Activated CD4-positive, alpha-beta T cell treated with anti-CD3 and anti-CD28 coated beads, Interleukin-2, amount 10 ng/mL, durations not matched to agents 24 days and 14 days (primary cell): ENCODE data around the gene ASB4. TPM values are rescaled to one million over a fixed set of nuclear protein-coding genes. Genes with fewer than 3 reads are reported as not detected.
"Not testable (repeated sequence)": the region's sequence is repeated elsewhere in the genome, so short reads cannot be mapped to it uniquely, and the experiment has no call there.

Experiments
- DNase-seq: peaks from one replicate; pipeline ENCODE4 v3.0.0; 2022
- H3K27ac Mint-ChIP-seq: one replicate; pipeline ENCODE4 v1.8.0; 2022; ENCODE audit warnings: mild to moderate bottlenecking, mixed read lengths
- H3K27me3 Mint-ChIP-seq: one replicate; pipeline ENCODE4 v1.8.0; 2022; ENCODE audit warnings: mixed read lengths
- H3K36me3 Mint-ChIP-seq: one replicate; pipeline ENCODE4 v1.8.0; 2022; ENCODE audit warnings: low read depth, mild to moderate bottlenecking, mixed read lengths
- H3K4me1 Mint-ChIP-seq: one replicate; pipeline ENCODE4 v1.8.0; 2021; ENCODE audit warnings: mixed read lengths
- H3K4me3 Mint-ChIP-seq: one replicate; pipeline ENCODE4 v1.8.0; 2022; ENCODE audit warnings: mild to moderate bottlenecking, moderate library complexity, mixed read lengths
- H3K9me3 Mint-ChIP-seq: one replicate; pipeline ENCODE4 v1.8.0; 2021; ENCODE audit warnings: mixed read lengths
- intact Hi-C: fragments of 100-400 bp; cut with micrococcal nuclease; formaldehyde crosslinking; loops from one replicate; pipeline ENCODE4 v1.15.1; 2023
- total RNA-seq: library from RNA; stranded (reverse); gene quantifications from 2 replicates; pipeline ENCODE4 v1.2.3, GENCODE V29; 2022

Gene ASB4
- total RNA-seq, 1 donor from 2014 or later = not detected

DNA sequence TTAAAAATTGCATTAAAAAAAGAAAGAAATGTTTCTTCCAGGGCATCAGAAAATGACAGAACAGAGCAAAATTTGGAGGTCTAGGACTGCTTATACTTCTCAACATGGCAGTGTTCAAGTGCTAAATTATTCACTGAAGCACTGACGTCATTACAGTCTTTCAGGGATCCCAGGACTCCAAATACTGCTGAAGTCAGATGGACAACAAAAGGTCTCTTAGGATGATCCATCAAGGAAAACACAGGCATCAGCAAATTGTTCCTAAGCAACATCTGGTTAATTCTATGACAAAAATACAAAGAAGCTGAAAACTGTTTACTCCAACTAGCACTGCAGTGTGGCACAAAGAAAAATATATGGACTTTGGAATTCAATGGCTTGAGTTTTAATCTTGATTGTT is 58.4 kb downstream of the ASB4 start:
- Mint-ChIP-seq H3K4me3 (no peak overlapping the region), H3K27me3 (peaks cover 9% of the 10 kb centered on the region), H3K27ac (no peak overlapping the region), H3K9me3 (no peaks in the 10 kb centered on the region), H3K36me3 (no peaks in the 10 kb centered on the region), H3K4me1 (no peaks in the 10 kb centered on the region)
- intact Hi-C loops = no loop called here
- no peak for DNase-seq

DNA sequence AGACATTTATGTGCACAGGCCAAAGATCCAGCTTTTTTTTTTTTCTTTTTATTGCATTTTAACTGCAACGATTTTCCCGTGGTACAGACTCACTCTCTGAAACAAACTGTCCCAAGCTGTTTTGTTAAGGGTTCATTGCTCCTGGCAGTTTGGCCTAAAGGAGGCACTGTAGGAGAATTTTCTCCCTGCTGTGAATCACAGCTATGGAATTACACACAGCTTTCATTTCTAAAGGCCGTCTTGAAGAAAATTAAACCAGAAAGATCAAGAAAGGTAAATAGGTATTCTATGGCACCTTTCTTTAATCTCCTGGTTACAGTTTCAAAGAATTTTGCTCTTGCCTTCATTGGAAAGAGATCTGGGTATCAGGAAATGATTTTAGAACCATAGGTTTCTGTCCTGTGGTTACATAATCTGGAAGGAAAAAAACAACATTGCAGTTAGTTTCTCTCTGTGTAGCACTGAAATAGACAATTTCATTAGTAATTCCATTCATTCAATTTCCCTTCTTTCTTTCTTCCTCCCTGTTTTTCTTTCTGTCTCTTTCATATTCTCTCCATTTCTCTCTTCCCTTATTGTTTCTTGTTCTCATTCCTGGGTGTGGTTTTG is 59.4 kb downstream of the ASB4 start:
- Mint-ChIP-seq H3K36me3 (no peaks in the 10 kb centered on the region), H3K27me3 (peaks cover 6% of the 10 kb centered on the region), H3K4me3 (no peak overlapping the region), H3K9me3 (no peaks in the 10 kb centered on the region), H3K27ac (no peak overlapping the region), H3K4me1 (no peaks in the 10 kb centered on the region)
- intact Hi-C loops = no loop called here
- no peak for DNase-seq

DNA sequence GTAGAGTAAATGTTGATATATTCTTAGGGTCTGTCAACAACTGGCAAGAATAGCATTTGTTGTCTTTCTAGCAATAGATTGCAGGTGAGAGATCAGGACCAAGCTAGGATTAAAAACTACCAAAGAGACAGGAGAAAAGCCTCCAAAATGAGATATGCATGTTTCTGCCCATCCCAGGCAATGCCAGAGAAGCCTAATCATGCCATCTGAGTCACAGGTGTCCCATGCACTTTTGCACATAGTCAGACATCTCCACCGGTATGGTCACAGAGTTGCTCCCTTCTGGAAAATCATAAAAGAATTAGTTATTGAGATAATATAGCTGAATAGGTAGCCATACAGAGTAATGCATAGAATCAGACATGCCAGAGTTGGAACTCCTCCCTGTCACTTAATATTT is 59.9 kb downstream of the ASB4 start:
- no peaks in the 10 kb centered on the region for H3K36me3 Mint-ChIP-seq
- peaks cover 3% of the 10 kb centered on the region for H3K27me3 Mint-ChIP-seq
- H3K4me1 Mint-ChIP-seq = no peaks in the 10 kb centered on the region
- no peaks in the 10 kb centered on the region for H3K9me3 Mint-ChIP-seq
- H3K4me3 Mint-ChIP-seq = no peak overlapping the region
- H3K27ac Mint-ChIP-seq = no peak overlapping the region
- intact Hi-C loops = no loop called here
- no peak for DNase-seq

DNA sequence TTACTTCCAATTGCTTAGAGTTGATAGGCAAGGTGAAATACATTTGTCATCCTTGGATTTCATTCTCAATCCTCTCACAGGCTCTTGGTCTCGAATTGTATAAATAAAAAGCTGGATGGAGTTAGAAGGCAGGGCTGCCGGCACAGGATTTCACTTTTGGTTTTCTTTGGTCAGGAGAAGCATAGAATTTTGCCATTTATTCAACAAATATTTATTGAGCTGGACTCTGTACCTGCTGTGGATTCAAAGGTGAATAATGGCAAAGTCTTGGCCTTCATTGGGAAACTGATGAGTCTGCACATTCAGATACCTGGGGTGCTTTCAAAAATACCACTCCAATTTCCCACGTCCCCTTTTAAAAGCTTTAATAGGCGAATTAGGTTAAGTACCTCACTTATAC is 60.9 kb downstream of the ASB4 start:
- H3K4me1 Mint-ChIP-seq = no peaks in the 10 kb centered on the region
- no peak for DNase-seq
- H3K36me3 Mint-ChIP-seq = no peaks in the 10 kb centered on the region
- H3K4me3 Mint-ChIP-seq = no peak overlapping the region
- peaks cover 3% of the 10 kb centered on the region for H3K27me3 Mint-ChIP-seq
- H3K9me3 Mint-ChIP-seq = no peaks in the 10 kb centered on the region
- H3K27ac Mint-ChIP-seq = no peak overlapping the region
- intact Hi-C loops = no loop called here

DNA sequence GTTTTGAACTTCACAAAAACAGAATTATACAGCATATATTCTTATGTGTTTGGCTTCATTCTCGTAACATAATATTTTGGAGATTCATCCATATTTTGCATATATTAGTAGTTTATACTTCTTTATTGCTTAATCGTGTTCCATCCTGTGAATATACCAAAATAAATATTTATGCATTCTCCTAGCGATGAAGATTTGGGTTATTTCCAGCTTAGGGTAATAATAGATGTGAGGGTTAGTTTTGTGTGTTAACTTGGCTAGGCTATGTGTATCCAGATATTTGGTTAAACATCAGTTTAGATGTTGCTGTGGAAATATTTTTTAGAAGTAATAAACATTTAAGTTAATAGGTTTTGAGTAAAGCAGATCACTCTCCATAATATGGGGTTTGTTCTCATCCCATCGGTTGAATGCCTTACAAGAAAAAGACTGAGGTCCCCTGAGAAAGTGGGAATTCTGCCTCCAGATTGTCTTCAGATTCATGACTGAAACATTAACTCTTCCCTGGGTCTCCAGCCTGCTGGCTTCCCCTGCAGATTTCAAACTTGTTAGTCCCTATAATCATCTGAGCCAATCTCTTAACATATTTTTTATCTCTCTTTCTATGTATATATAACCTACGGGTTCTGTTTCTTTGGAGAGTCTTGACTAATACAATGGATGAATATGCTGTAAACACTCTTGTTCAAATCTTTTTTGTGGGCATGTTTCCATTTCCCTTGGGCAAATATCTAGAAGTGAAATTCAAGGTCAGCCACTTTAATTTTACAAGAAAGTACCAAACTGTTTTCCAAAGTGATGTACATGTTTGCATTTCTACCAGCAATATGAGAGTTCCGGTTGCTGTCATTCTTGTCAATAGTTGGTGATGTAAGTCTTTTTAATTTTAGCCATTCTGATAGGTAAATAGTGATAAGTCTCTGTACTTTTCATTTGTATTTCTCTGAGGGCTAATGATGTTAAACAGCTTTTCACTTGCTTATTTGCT is 61.9 kb downstream of the ASB4 start:
- Mint-ChIP-seq H3K4me3 (no peak overlapping the region), H3K36me3 (no peaks in the 10 kb centered on the region), H3K27ac (no peak overlapping the region), H3K27me3 (peaks cover 3% of the 10 kb centered on the region), H3K4me1 (no peaks in the 10 kb centered on the region), H3K9me3 (no peaks in the 10 kb centered on the region)
- DNase-seq = no peak
- intact Hi-C loops = no loop called here

DNA sequence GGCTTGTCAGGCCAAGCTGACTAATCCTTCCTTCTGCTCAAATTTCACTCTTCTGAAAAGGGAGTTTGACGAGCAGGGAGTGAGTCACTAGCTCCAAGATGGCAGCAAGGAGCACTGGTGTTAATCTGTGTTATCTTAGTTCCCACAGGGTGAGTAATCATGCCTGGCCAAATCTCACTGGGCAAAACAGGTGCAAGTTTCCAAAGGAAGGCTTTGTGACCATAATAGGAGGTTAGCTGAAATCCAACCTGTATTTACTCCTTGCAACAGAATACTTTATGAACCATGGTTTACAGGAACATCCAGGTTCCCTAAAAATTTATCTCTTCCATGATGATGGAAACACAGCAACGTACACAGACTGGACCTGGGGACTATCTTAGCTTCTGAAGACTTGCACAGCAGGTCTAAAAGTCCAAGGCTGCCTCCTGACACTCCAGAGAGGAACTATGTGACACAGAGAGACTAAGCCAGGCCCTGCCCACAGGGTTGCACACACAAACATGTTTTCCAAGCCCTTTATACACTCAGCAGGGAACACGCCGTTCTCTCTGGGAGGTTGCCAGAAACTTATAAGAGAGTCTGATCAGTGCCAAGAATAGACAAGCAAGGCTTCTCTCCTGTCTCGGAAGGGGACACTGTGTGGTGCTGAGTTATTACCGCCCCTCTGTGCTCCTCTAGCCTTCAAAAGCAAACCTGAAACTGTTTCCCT is 64.2 kb downstream of the ASB4 start:
- Mint-ChIP-seq H3K4me1 (no peaks in the 10 kb centered on the region), H3K4me3 (no peak overlapping the region), H3K9me3 (no peaks in the 10 kb centered on the region), H3K36me3 (no peaks in the 10 kb centered on the region), H3K27me3 (no peaks in the 10 kb centered on the region), H3K27ac (no peak overlapping the region)
- DNase-seq = no peak
- intact Hi-C loops = no loop called here

DNA sequence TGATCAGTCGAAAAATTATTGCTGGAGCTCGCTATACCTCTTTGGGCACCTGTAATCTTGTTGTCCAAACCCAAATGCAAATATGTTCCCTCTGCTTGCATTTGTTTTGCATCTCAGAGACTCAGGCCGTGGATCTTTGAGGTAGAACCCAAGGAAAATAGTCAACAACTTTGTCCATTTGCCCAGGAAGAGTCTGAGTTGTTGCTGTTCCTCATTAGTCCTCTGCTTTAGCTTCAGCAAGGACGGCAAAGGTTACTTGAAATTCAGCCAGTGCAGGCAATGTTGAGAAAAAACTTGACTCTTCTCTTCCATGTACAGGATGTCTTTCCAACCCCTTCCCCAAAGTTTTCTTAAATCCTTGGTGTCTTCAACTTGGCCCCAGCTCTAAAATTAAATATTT is 64.8 kb downstream of the ASB4 start:
- no peaks in the 10 kb centered on the region for H3K9me3 Mint-ChIP-seq
- no peaks in the 10 kb centered on the region for H3K27me3 Mint-ChIP-seq
- intact Hi-C loops = no loop called here

DNA sequence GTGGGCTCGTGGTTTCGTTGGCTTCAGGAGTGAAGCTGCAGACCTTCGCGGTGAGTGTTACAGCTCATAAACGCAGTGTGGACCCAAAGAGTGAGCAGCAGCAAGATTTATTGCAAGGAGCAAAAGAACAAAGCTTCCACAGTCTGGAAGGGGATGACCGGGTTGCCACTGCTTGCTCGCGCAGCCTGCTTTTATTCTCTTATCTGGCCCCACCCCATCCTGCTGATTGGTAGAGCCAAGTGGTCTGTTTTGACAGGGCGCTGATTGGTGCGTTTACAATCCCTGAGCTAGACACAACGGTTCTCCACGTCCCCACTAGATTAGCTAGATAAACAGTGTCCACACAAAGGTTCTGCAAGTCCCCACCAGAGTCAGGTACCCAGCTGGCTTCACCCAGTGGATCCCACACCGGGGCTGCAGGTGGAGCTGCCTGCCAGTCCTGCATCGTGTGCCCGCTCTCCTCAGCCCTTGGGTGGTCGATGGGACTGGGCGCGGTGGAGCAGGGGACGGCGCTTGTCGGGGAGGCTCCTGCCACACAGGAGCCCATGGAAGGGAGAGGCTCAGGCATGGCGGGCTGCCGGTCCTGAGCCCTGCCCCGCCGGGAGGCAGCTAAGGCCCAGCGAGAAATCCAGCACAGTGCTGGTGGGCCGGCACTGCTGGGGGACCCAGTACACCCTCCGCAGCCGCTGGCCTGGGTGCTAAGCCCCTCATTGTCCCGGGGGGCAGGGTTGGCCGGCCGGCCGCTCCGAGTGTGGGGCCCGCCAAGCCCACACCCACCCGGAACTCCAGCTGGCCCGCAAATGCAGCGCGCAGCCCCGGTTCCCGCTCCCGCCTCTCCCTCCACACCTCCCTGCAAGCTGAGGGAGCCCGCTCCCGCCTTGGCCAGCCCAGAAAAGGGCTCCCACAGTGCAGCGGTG is 66.5 kb downstream of the ASB4 start:
- DNase-seq, H3K4me3 Mint-ChIP-seq, H3K36me3 Mint-ChIP-seq, H3K9me3 Mint-ChIP-seq, intact Hi-C loops, H3K27me3 Mint-ChIP-seq, H3K27ac Mint-ChIP-seq, H3K4me1 Mint-ChIP-seq: not testable (repeated sequence)

More for the DNA sequence above, 64.8 kb downstream of the ASB4 start:
- Mint-ChIP-seq H3K4me3 (no peak overlapping the region), H3K27ac (no peak overlapping the region), H3K4me1 (no peaks in the 10 kb centered on the region), H3K36me3 (no peaks in the 10 kb centered on the region)
- no peak for DNase-seq

DNA sequence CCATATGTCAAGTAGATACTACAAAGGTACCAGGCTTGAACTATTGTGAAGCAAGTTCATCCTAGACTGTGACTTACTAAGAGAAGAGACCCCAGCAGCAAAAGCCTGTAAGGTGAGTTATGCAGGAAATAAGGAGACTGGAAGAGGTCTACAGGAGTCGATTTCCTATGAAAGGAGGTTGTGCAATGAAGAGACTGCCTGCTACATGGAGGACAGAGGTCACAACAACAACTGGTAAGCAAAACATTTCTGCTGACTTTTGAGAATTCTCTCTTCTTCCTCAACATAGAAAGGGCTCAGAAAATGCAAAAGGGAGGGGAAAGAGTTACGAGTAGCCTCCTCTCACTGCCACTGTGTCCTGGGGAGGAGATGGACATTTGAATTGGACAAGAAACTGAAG is 68.2 kb downstream of the ASB4 start:
- intact Hi-C loops = no loop called here
- no peaks in the 10 kb centered on the region for H3K36me3 Mint-ChIP-seq
- no peak for DNase-seq
- H3K27me3 Mint-ChIP-seq = no peaks in the 10 kb centered on the region
- H3K9me3 Mint-ChIP-seq = no peaks in the 10 kb centered on the region
- no peaks in the 10 kb centered on the region for H3K4me1 Mint-ChIP-seq
- no peak overlapping the region for H3K27ac Mint-ChIP-seq
- no peak overlapping the region for H3K4me3 Mint-ChIP-seq

DNA sequence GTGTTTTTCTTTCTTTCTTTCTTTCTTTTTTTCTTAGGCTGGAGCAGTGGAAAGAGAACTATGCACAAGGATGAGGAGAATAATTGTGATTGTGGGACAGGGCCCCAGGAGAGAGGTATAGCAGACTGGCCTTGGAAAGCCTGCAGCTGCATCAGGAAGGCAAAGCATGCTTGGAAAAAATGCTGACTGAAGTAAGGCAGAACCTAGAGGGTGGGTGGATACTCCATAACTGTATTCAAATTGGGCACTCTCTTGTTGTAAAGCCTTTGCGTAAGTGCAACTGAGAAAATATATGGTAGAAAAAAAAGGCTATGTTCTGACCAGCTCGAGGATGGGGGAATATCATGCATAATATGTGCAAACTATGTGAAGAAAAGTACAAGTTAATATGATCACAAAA is 71.0 kb downstream of the ASB4 start:
- intact Hi-C loops = no loop called here
- Mint-ChIP-seq H3K27ac (no peak overlapping the region), H3K9me3 (no peaks in the 10 kb centered on the region), H3K4me1 (no peaks in the 10 kb centered on the region), H3K27me3 (no peaks in the 10 kb centered on the region), H3K36me3 (no peaks in the 10 kb centered on the region), H3K4me3 (no peak overlapping the region)
- DNase-seq = no peak

DNA sequence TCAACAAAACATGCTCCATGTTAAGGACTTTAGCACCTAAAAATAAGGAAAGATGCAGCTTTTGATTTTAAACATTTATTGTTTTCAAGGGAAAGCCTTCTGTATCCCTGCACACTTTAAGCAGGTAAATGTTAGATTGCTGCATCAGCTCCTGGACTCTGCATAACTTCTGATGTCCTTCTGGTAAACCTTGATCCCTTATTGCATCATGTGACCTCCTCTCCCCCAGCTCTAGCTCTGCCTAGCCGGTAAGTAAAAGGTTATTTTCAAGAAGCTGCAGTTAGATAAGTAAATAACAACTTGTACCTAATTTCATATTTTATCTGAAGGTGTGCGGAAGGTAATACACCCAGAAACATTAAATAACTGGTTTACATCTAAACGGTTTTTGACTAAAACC is 73.1 kb downstream of the ASB4 start:
- intact Hi-C loops = no loop called here
- H3K9me3 Mint-ChIP-seq = no peaks in the 10 kb centered on the region

DNA sequence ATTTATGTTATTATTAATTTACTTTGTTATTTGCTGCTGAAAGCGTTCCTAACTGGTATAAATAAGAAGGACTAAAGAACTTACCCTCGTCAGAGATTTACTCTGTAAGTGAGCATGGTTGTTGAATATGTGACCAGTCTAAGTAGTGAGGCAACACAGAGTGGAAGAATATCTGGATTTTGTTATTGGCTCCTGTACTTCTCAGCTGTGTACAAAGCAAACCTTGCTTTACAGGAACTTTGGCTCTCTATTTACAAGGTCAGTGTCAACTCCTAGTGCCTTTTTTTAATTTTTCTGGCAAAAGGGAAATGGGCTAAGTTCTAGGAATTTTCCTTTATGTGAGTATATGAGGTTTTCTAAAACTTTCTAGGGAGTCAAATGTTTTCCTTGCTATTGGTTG is 74.9 kb downstream of the ASB4 start:
- no peak for DNase-seq
- Mint-ChIP-seq H3K27me3 (no peaks in the 10 kb centered on the region), H3K4me3 (no peak overlapping the region), H3K9me3 (no peaks in the 10 kb centered on the region), H3K4me1 (no peaks in the 10 kb centered on the region), H3K27ac (no peak overlapping the region), H3K36me3 (no peaks in the 10 kb centered on the region)
- intact Hi-C loops = no loop called here

More for the DNA sequence above, 73.1 kb downstream of the ASB4 start:
- Mint-ChIP-seq H3K27me3 (no peaks in the 10 kb centered on the region), H3K27ac (no peak overlapping the region), H3K36me3 (no peaks in the 10 kb centered on the region), H3K4me3 (no peak overlapping the region), H3K4me1 (no peaks in the 10 kb centered on the region)
- DNase-seq = no peak

DNA sequence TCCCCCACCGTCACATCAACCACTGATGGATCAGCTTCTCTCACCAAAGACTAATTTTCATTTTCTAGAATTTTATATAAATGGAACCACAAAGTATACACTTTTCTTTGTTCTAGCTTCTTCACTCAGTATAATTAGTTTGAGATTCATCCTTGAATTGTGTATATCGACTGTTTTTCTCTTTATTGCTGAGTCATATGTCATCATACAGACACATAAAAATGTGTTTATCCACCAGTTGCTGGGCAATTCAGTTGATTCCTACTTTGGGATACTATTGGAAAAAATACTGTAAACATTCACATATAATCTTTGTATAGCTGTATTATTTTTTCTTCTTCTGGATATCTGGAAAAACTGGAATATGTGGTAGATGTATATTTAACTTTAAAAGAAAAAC is 84.0 kb downstream of the ASB4 start:
- DNase-seq = no peak
- no peaks in the 10 kb centered on the region for H3K27me3 Mint-ChIP-seq
- no peaks in the 10 kb centered on the region for H3K4me1 Mint-ChIP-seq
- H3K4me3 Mint-ChIP-seq = no peak overlapping the region
- intact Hi-C loops = no loop called here
- no peak overlapping the region for H3K27ac Mint-ChIP-seq
- no peaks in the 10 kb centered on the region for H3K36me3 Mint-ChIP-seq
- no peaks in the 10 kb centered on the region for H3K9me3 Mint-ChIP-seq
